ENCODE results near the gene ERG. TPM values are rescaled to one million over a fixed set of nuclear protein-coding genes. Genes with fewer than 3 reads are reported as not detected.

Gene ERG
- total and polyA plus RNA-seq, 7 donors, result 2.7 to 14.5 (median 7.6) TPM

DNA sequence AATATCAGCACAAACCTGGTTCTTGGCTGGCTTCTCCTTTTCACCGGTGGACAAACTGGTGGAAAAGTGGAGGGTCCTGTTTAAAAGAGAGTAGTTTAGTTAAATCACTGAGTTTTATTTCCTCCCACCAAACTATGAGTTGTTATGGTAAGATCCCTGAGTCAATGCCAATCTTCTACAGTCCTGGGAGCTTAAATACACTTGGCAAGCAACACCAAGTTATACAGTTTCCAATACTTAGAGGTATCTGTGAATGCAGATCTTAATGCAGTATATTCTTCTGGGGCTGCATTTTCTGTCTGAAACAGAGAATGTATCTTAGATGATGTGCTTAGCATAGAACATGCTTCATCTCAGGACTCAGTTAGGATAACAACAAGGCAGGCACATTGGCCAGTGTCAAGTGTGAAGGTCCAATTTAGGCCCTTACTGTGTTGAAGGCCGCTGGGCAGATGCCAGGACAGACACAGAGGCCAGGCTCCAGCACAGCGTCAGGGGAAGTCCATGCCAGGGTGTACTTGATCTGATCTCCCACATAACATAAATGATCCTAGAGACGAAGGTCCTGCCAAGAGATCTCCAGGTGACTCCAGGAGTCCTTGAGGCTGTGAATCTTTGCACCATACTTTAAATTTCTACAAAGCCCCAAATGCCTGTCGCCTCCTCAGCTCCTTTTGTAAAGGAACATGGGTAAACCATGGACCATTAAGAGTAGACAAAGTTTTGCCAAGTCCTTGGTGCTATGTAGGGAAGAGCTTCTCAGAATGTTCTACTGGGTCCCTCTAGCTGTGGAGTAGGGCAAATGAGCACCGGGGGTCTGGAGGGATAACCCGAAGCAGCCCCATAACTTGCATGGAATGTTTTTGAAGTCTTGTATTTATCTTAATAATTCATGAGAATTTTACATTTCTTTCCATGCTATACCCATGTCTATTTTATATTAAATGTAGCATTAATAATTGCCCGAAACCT lies 164.7 kb downstream of the ERG start:
- TF ChIP-seq, protein P1, sequence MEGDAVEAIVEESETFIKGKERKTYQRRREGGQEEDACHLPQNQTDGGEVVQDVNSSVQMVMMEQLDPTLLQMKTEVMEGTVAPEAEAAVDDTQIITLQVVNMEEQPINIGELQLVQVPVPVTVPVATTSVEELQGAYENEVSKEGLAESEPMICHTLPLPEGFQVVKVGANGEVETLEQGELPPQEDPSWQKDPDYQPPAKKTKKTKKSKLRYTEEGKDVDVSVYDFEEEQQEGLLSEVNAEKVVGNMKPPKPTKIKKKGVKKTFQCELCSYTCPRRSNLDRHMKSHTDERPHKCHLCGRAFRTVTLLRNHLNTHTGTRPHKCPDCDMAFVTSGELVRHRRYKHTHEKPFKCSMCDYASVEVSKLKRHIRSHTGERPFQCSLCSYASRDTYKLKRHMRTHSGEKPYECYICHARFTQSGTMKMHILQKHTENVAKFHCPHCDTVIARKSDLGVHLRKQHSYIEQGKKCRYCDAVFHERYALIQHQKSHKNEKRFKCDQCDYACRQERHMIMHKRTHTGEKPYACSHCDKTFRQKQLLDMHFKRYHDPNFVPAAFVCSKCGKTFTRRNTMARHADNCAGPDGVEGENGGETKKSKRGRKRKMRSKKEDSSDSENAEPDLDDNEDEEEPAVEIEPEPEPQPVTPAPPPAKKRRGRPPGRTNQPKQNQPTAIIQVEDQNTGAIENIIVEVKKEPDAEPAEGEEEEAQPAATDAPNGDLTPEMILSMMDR (IDR thresholded peaks at IDR 0.05), result no peak
- H3K27ac ChIP-seq, result no peak overlapping the region
- H3K27me3 ChIP-seq (ENCODE audit: insufficient read depth in 3 of 3, low read length in 2 of 3), result no peaks in the 10 kb centered on the region
- DNase-seq (no peak), ATAC-seq (no peak)
- H3K36me3 ChIP-seq (ENCODE audit: insufficient read depth in 1 of 2, low read depth in 1 of 2), result no peaks in the 10 kb centered on the region
- H3K4me3 ChIP-seq, result no peak overlapping the region
- intact Hi-C loops (cut with DNase I), result no loop called here
- no peaks in the 10 kb centered on the region for H3K9me3 ChIP-seq
- H3K4me1 ChIP-seq, result no peaks in the 10 kb centered on the region
- 54 to 70% (median 67%) methylated on average over 8 of the region's 8 CpGs for WGBS, 3 donors

DNA sequence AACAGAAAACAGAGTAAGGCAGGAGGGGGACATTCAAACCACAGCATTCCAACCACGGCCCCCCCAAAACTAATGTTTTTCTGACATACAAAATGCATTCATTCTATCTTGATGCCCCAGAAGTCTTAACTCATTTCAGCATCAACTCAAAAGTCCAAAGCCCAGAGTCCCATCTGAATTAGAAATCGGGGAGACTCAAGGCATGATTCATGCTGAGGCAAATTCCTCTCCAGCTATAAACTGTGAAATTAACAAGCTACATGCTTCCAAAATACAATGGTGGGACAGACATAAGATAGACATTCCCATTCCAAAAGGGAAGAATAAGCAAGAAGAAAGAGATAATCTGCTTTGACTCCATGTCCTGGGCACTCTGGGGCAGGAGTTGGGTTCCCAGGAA lies 167.6 kb downstream of the ERG start:
- no peak for ATAC-seq
- no peak for DNase-seq
- Histone ChIP-seq H3K9me3 (no peaks in the 10 kb centered on the region), H3K4me1 (no peaks in the 10 kb centered on the region), H3K4me3 (no peak overlapping the region), H3K36me3 (ENCODE audit: insufficient read depth in 1 of 2, low read depth in 1 of 2) (no peaks in the 10 kb centered on the region), H3K27ac (no peak overlapping the region), H3K27me3 (ENCODE audit: insufficient read depth in 3 of 3, low read length in 2 of 3) (peaks cover 0 to 3% (median 0%) of the 10 kb centered on the region in 3 donors)
- TF ChIP-seq, protein P1 (IDR thresholded peaks at IDR 0.05), result no peak
- WGBS, 3 donors, result 69 to 78% (median 72%) methylated on average over 2 of the region's 2 CpGs
- intact Hi-C loops (cut with DNase I), result no loop called here

Other genes with a start within 250 kb of the ERG start
- 1 to 10 TPM in 1 of 4 donors, under 1 TPM in 3; 0.16 to 1.0 (median 0.37) TPM for gene KCNJ15, start 241.5 kb downstream of the ERG start, total RNA-seq
- under 1 TPM; 0.04 to 0.10 (median 0.06) TPM for gene KCNJ15, start 241.5 kb downstream of the ERG start, polyA plus RNA-seq